Breast epithelium (tissue), 4 donors: ENCODE measurements around the gene KLHDC8A. TPM values are rescaled to one million over a fixed set of nuclear protein-coding genes. Genes with fewer than 3 reads are reported as not detected.
"Not testable (repeated sequence)": the region's sequence is repeated elsewhere in the genome, so short reads cannot be mapped to it uniquely, and the experiment has no call there.

Experiments used
- DNase-seq, 2 donors: peaks; one replicate each; pipeline ENCODE4 v3.0.0-alpha.2; 2019; ENCODE audit warnings: low spot score in 2 of 2
- H3K27ac ChIP-seq, 2 donors: fragments of 200-600 bp; sonication (generic) in 1 of 2; one replicate each; pipeline ENCODE4 v1.5.1; 2016 to 2019; ENCODE audit warnings: mild to moderate bottlenecking in 1 of 2
- H3K27me3 ChIP-seq, 2 donors: fragments of 200-600 bp; sonication (generic) in 1 of 2; one replicate each; pipeline versions ENCODE4 v1.5.1 to v1.6.0; 2017 to 2019; ENCODE audit warnings: control low read depth in 1 of 2, mild to moderate bottlenecking in 1 of 2
- H3K36me3 ChIP-seq: fragments of 200-600 bp; one replicate; pipeline ENCODE4 v1.5.1; 2019
- H3K4me1 ChIP-seq, 2 donors: fragments of 200-600 bp; sonication (generic); one replicate each; pipeline ENCODE4 v1.5.1; 2016 to 2019; ENCODE audit warnings: control low read depth in 1 of 2
- H3K4me3 ChIP-seq, 3 donors: fragments of 200-600 bp; sonication (generic); 1 replicate in 2 of 3; 2 replicates in 1 of 3; pipeline ENCODE4 v1.5.1; 2016 to 2019; ENCODE audit warnings: mild to moderate bottlenecking in 3 of 3, moderate library complexity in 2 of 3
- H3K9me3 ChIP-seq, 2 donors: fragments of 200-600 bp; sonication (generic) in 1 of 2; one replicate each; pipeline ENCODE4 v1.5.1; 2016 to 2019; ENCODE audit warnings: control low read depth in 1 of 2
- POLR2A ChIP-seq: fragments of 450-650 bp; IDR thresholded peaks from one replicate; pipeline ENCODE4 v1.6.1; 2016; ENCODE audit warnings: antibody characterized with exemption, mild to moderate bottlenecking, moderate library complexity
- POLR2AphosphoS5 ChIP-seq, 3 donors: sonication (generic); formaldehyde crosslinking; IDR thresholded peaks; one replicate each; pipeline ENCODE4 v1.6.1; 2017; ENCODE audit warnings: antibody characterized with exemption in 3 of 3
- intact Hi-C: fragments of 100-400 bp; cut with DNase I; formaldehyde crosslinking; loops from one replicate; pipeline ENCODE4 v1.15.1; 2023; ENCODE audit warnings: low total_unique reads
- total RNA-seq, 3 donors: library from RNA; depleted of rRNA; stranded (reverse); fragments of >200 nt; gene quantifications; one replicate each; pipeline ENCODE4 v1.1.0, GENCODE V29; 2016
- TF ChIP-seq, protein P1 (sequence below), 3 donors: fragments of 450-650 bp; IDR thresholded peaks; one replicate each; pipeline ENCODE4 v1.5.1; 2016 to 2017; ENCODE audit warnings: antibody characterized with exemption in 3 of 3, mild to moderate bottlenecking in 3 of 3, moderate library complexity in 3 of 3

Gene KLHDC8A
- total RNA-seq, 3 donors from 2014 or later = not detected

DNA sequence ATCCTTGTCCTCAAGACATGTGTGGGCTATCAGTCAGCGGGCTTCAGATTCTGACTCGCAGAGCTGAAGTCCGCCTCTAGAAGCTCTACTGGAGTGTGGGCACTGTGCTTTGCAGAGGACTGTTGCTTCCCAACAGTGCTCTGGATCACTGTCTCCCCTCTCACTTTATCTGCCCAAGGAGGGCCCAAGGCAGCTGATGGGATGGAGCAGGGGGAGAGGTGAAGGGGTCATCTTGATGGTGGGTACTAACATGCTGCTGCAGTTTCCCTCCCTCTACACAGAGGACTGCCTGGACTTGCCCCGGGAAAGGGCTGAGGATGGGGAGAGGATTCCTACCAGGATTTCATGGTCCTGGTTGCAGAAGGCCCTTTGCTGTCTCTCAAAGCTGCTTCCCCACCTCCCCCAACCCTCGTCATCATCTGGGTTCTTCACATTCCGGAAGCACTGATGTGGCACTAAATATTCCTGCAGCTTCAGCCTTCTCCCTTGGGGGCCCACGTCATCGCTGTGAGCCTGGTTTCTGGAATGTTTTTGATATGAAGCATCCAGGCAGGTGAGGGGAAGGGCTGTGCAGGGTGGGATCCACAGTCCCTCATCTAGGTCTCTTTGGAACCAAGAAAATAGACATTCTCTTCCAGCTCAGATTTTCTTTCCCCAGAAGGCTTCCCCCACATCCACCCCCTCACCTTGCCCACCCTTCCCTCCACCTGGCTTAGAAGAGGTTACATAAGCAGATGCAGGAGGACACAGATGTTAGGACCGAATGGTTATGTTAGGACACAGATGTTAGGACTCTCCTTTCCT lies 58.3 kb downstream of the KLHDC8A start:
- Histone ChIP-seq H3K9me3 (no peaks in the 10 kb centered on the region), H3K27ac (no peak overlapping the region), H3K4me1 (no peaks in the 10 kb centered on the region), H3K36me3 (no peaks in the 10 kb centered on the region), H3K4me3 (no peak overlapping the region), H3K27me3 (no peaks in the 10 kb centered on the region)
- DNase-seq = no peak
- intact Hi-C loops = loop anchor here (5.0 kb wide), 1 partner anchor 464 kb away; no protein-coding TSS in a partner anchor
- TF ChIP-seq POLR2A (no peak), POLR2AphosphoS5 (IDR thresholded peaks at IDR 0.05) (no peak)
- TF ChIP-seq, protein P1, sequence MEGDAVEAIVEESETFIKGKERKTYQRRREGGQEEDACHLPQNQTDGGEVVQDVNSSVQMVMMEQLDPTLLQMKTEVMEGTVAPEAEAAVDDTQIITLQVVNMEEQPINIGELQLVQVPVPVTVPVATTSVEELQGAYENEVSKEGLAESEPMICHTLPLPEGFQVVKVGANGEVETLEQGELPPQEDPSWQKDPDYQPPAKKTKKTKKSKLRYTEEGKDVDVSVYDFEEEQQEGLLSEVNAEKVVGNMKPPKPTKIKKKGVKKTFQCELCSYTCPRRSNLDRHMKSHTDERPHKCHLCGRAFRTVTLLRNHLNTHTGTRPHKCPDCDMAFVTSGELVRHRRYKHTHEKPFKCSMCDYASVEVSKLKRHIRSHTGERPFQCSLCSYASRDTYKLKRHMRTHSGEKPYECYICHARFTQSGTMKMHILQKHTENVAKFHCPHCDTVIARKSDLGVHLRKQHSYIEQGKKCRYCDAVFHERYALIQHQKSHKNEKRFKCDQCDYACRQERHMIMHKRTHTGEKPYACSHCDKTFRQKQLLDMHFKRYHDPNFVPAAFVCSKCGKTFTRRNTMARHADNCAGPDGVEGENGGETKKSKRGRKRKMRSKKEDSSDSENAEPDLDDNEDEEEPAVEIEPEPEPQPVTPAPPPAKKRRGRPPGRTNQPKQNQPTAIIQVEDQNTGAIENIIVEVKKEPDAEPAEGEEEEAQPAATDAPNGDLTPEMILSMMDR (IDR thresholded peaks at IDR 0.05) = no peak

- intact Hi-C loops = loop anchor here (5.0 kb wide), 1 partner anchor 465 kb away; no protein-coding TSS in a partner anchor
- not testable (repeated sequence) for H3K36me3 ChIP-seq, H3K27me3 ChIP-seq, H3K4me3 ChIP-seq, H3K4me1 ChIP-seq, DNase-seq, H3K27ac ChIP-seq, H3K9me3 ChIP-seq
These were observed 59.1 kb downstream of the KLHDC8A start for GRCh38 chr1:205297546-205298177.

- TF ChIP-seq POLR2AphosphoS5 (IDR thresholded peaks at IDR 0.05) = no peak
- TF ChIP-seq, protein P1 (IDR thresholded peaks at IDR 0.05) = no peak
- TF ChIP-seq POLR2A = no peak
- no peak overlapping the region for H3K27ac ChIP-seq
These were observed 60.6 kb downstream of the KLHDC8A start for GRCh38 chr1:205296154-205296553.

DNA sequence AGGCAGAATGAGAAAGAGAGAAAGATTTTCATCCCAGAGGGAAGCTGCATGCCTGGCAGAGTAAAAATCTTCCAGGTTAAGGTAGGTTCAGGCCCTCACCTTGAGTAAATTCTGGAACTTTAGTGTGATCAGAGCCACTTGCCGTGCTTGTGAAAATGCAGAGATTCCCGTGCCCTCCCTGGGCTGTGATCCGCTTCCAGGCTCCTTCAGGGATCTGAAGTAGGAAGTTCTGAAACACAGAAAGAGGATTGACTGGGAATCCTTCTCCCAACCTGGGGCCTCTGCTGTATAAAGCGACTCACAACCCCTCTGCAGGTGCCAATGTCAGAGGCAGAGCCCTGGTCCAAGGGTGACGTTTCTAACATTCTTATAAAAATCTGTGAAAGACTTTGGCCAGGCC lies 61.8 kb downstream of the KLHDC8A start:
- intact Hi-C loops = loop anchor here (5.0 kb wide), 1 partner anchor 467 kb away; no protein-coding TSS in a partner anchor
- Histone ChIP-seq H3K4me3 (no peak overlapping the region), H3K36me3 (no peaks in the 10 kb centered on the region), H3K27me3 (no peaks in the 10 kb centered on the region), H3K4me1 (no peaks in the 10 kb centered on the region), H3K27ac (peak overlapping the region; percentile 14 to 64), H3K9me3 (no peaks in the 10 kb centered on the region)
- TF ChIP-seq POLR2AphosphoS5 (IDR thresholded peaks at IDR 0.05) = no peak
- TF ChIP-seq, protein P1 (IDR thresholded peaks at IDR 0.05) = no peak
- TF ChIP-seq POLR2A = no peak
- no peak for DNase-seq

More at GRCh38 chr1:205296154-205296553, 60.6 kb downstream of the KLHDC8A start:
- no peaks in the 10 kb centered on the region for H3K36me3 ChIP-seq
- no peaks in the 10 kb centered on the region for H3K9me3 ChIP-seq
- H3K4me3 ChIP-seq = no peak overlapping the region
- DNase-seq = no peak
- H3K27me3 ChIP-seq = no peaks in the 10 kb centered on the region
- intact Hi-C loops = loop anchor here (5.0 kb wide), 1 partner anchor 466 kb away; no protein-coding TSS in a partner anchor
- no peaks in the 10 kb centered on the region for H3K4me1 ChIP-seq

DNA sequence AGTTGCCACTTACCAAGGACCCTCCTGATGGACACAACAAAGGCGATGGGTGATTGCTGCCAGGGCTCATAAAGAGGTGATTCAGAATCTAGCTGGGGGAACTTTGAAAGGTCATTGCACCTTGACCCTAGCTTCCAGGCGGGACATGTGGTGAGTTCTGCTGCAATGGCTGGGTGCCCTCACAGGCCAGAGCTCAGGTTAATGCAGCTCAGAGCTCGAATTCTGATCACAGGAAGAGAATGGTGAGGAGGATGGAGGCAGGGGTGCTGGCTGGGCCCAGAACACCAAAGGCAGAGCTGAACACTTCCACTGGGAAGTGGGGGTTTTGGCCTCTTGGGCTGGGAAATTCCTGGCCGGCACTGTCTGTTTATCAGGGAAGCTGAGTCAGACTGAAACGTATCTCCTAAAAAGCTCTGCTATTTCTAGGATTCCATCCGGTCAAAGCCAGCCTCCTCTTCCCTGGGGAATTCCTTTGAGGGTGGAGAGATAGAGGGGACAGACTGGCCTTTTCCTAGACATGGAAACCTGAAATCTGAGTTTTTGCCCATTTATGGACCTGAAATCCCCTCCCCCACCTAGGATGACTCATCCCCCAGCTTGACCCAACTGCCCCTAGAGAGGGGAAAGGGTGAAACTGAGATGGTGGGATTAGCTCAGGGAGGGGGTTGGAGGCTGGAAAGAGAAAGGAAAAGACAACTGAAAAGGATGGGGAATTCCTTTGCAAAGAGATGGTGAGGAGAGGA lies 62.4 kb downstream of the KLHDC8A start:
- no peaks in the 10 kb centered on the region for H3K27me3 ChIP-seq
- no peaks in the 10 kb centered on the region for H3K36me3 ChIP-seq
- H3K4me1 ChIP-seq = no peaks in the 10 kb centered on the region
- H3K27ac ChIP-seq = peak overlapping the region; percentile 14 to 64
- TF ChIP-seq POLR2A (no peak), POLR2AphosphoS5 (IDR thresholded peaks at IDR 0.05) (no peak)
- TF ChIP-seq, protein P1 (IDR thresholded peaks at IDR 0.05) = no peak
- intact Hi-C loops = no loop called here
- DNase-seq = no peak
- H3K9me3 ChIP-seq = no peaks in the 10 kb centered on the region
- no peak overlapping the region for H3K4me3 ChIP-seq
